Fibroblast of lung (primary cell): ENCODE results near the gene SLX1A. TPM values are rescaled to one million over a fixed set of nuclear protein-coding genes. Genes with fewer than 3 reads are reported as not detected.

Experiments
- DNase-seq, 2 donors: peaks; one replicate each; pipeline versions ENCODE4 v3.0.0 to v3.0.0-alpha.2; 2010; ENCODE audit warnings: low read depth in 2 of 2
- H2AFZ ChIP-seq: 2 replicates; pipeline ENCODE4 v1.5.1; 2012; ENCODE audit warnings: low read length, control low read depth, inconsistent platforms
- H3K27ac ChIP-seq: 2 replicates; pipeline ENCODE4 v1.5.1; 2011; ENCODE audit warnings: low read length, control low read depth; ENCODE audit not compliant: insufficient read depth
- H3K27me3 ChIP-seq: 2 replicates; pipeline ENCODE4 v1.5.1; 2011; ENCODE audit warnings: mild to moderate bottlenecking, low read length; ENCODE audit not compliant: control insufficient read depth, insufficient read depth
- H3K36me3 ChIP-seq: 2 replicates; pipeline ENCODE4 v1.5.1; 2011; ENCODE audit warnings: low read length; ENCODE audit not compliant: control insufficient read depth, insufficient read depth
- H3K4me1 ChIP-seq: 2 replicates; pipeline ENCODE4 v1.5.1; 2011; ENCODE audit warnings: low read length; ENCODE audit not compliant: control insufficient read depth, insufficient read depth; ENCODE audit errors: extremely low read depth
- H3K4me2 ChIP-seq: 2 replicates; pipeline ENCODE4 v1.5.1; 2011; ENCODE audit warnings: low read length, control low read depth; ENCODE audit not compliant: insufficient read depth; ENCODE audit errors: extremely low read depth
- H3K4me3 ChIP-seq, 4 experiments: fragments of 200-600 bp in 1 of 4; sonication (generic) in 1 of 4; replicated peaks in 1 of 4; 2 replicates each; pipeline ENCODE4 v1.5.1; 2011 to 2016; ENCODE audit warnings: low read length in 4 of 4, low read depth in 3 of 4, mild to moderate bottlenecking in 3 of 4, control low read depth in 2 of 4, inconsistent platforms in 1 of 4, mixed read lengths in 1 of 4; ENCODE audit not compliant: insufficient read depth in 1 of 4; ENCODE audit errors: control extremely low read depth in 1 of 4
- H3K79me2 ChIP-seq: 2 replicates; pipeline ENCODE4 v1.5.1; 2012; ENCODE audit warnings: mild to moderate bottlenecking, low read length, inconsistent platforms; ENCODE audit not compliant: control insufficient read depth, insufficient read depth
- H3K9ac ChIP-seq: 2 replicates; pipeline ENCODE4 v1.5.1; 2011; ENCODE audit warnings: mild to moderate bottlenecking, low read length, control low read depth; ENCODE audit not compliant: insufficient read depth
- H3K9me3 ChIP-seq: 2 replicates; pipeline ENCODE4 v1.5.1; 2012; ENCODE audit warnings: low read depth, low read length; ENCODE audit not compliant: control insufficient read depth, insufficient read depth
- H4K20me1 ChIP-seq: 2 replicates; pipeline ENCODE4 v1.5.1; 2011; ENCODE audit warnings: low read length; ENCODE audit not compliant: control insufficient read depth, insufficient read depth; ENCODE audit errors: extremely low read depth
- CTCF ChIP-seq, 2 donors: IDR thresholded peaks in 1 of 2; conservative IDR thresholded peaks in 1 of 2; 1 replicate in 1 of 2; 2 replicates in 1 of 2; pipeline ENCODE4 v1.5.1; 2011 to 2012; ENCODE audit warnings: low read length in 2 of 2, control low read depth in 1 of 2, inconsistent platforms in 1 of 2, low read depth in 1 of 2, mild to moderate bottlenecking in 1 of 2
- EZH2 ChIP-seq: IDR thresholded peaks from 2 replicates; pipeline ENCODE4 v1.5.1; 2012; ENCODE audit warnings: low read length, control low read depth, mild to moderate bottlenecking; ENCODE audit errors: missing control alignments
- polyA plus RNA-seq, 2 donors: library from polyadenylated mRNA; depleted of rRNA in 1 of 2; stranded (reverse) in 1 of 2; unstranded in 1 of 2; fragments of >200 nt; gene quantifications; 2 replicates each; pipeline ENCODE4 v1.2.1, GENCODE V29; 2011 to 2012; ENCODE audit warnings: missing spikeins in 1 of 2
- total RNA-seq: library from RNA; depleted of rRNA; stranded (reverse); fragments of >200 nt; gene quantifications from 2 replicates; pipeline ENCODE4 v1.2.1, GENCODE V29; 2014

The SLX1A gene
- total and polyA plus RNA-seq, 2 donors (not counting 1 experiment from before 2014, with no cell fraction given), result 3.9 to 19.2 TPM

DNA sequence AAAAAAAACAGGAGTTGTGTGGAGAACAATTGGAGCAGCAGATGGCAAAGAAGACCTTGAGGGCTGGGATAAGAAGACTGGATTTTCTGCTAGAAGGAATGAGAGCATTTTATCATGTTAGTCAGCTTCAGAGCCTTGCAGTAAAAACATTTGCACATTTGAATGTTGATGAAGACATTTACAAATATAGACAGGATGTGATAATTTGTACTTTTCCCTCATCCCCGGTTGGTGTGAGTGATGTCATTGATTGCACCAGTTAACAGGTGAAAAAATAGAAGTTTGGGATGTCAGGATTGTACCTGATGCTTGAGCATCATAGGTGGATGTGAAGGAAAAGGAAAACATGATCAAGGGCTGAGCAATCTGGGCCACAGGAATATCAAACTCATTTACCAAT, 48.0 kb upstream of the SLX1A start:
- no peak overlapping the region for H3K4me2 ChIP-seq
- no peak for DNase-seq
- peaks cover 2% of the 10 kb centered on the region for H3K27me3 ChIP-seq
- TF ChIP-seq EZH2 (no peak), CTCF (conservative IDR thresholded peaks at IDR 0.05 in 1 of 2, IDR thresholded peaks at IDR 0.05 in 1 of 2; ENCODE audit: low read depth in 1 of 2, low read length in 2 of 2) (no peak)
- no peak overlapping the region for H3K4me3 ChIP-seq
- H3K4me1 ChIP-seq, result no peaks in the 10 kb centered on the region
- no peak overlapping the region for H3K27ac ChIP-seq
- no peaks in the 10 kb centered on the region for H3K36me3 ChIP-seq
- H3K9me3 ChIP-seq, result no peaks in the 10 kb centered on the region
- no peaks in the 10 kb centered on the region for H3K79me2 ChIP-seq
- no peak overlapping the region for H2AFZ ChIP-seq
- no peaks in the 10 kb centered on the region for H4K20me1 ChIP-seq
- H3K9ac ChIP-seq, result no peak overlapping the region

GRCh38 chr16:30147843-30148510, 45.7 kb upstream of the SLX1A start:
- no peaks in the 10 kb centered on the region for H3K36me3 ChIP-seq
- no peak overlapping the region for H2AFZ ChIP-seq
- no peaks in the 10 kb centered on the region for H3K79me2 ChIP-seq
- no peaks in the 10 kb centered on the region for H3K9me3 ChIP-seq
- H4K20me1 ChIP-seq, result no peaks in the 10 kb centered on the region
- H3K27me3 ChIP-seq, result no peaks in the 10 kb centered on the region
- TF ChIP-seq CTCF (conservative IDR thresholded peaks at IDR 0.05 in 1 of 2, IDR thresholded peaks at IDR 0.05 in 1 of 2; ENCODE audit: low read depth in 1 of 2, low read length in 2 of 2) (no peak), EZH2 (no peak)
- no peak for DNase-seq
- no peak overlapping the region for H3K27ac ChIP-seq
- no peak overlapping the region for H3K9ac ChIP-seq
- no peak overlapping the region for H3K4me2 ChIP-seq
- H3K4me3 ChIP-seq, result no peak overlapping the region
- H3K4me1 ChIP-seq, result no peaks in the 10 kb centered on the region

GRCh38 chr16:30149250-30149930, 44.3 kb upstream of the SLX1A start:
- H3K4me1 ChIP-seq, result no peaks in the 10 kb centered on the region
- no peak overlapping the region for H2AFZ ChIP-seq
- H3K27ac ChIP-seq, result no peak overlapping the region
- no peaks in the 10 kb centered on the region for H4K20me1 ChIP-seq
- no peak overlapping the region for H3K4me2 ChIP-seq
- TF ChIP-seq EZH2, result no peak
- no peaks in the 10 kb centered on the region for H3K9me3 ChIP-seq
- DNase-seq, result no peak
- no peaks in the 10 kb centered on the region for H3K27me3 ChIP-seq
- no peaks in the 10 kb centered on the region for H3K79me2 ChIP-seq
- no peak overlapping the region for H3K4me3 ChIP-seq
- H3K9ac ChIP-seq, result no peak overlapping the region
- H3K36me3 ChIP-seq, result no peaks in the 10 kb centered on the region
